HG03558 (cell line): ENCODE measurements around the gene CFAP61.
A peak's percentile ranks its signal among the peaks of the same experiment; 100 is the strongest.
"Not testable (repeated sequence)": the region's sequence is repeated elsewhere in the genome, so short reads cannot be mapped to it uniquely, and the experiment has no call there.

ENCODE experiments used
- ATAC-seq: cut with Tn5 transposase; IDR thresholded peaks from one replicate; pipeline ENCODE4 v1.9.1; 2021; ENCODE audit warnings: moderate number of reproducible peaks; ENCODE audit not compliant: unreplicated experiment; ENCODE audit errors: extremely low read depth

CFAP61 gene

DNA sequence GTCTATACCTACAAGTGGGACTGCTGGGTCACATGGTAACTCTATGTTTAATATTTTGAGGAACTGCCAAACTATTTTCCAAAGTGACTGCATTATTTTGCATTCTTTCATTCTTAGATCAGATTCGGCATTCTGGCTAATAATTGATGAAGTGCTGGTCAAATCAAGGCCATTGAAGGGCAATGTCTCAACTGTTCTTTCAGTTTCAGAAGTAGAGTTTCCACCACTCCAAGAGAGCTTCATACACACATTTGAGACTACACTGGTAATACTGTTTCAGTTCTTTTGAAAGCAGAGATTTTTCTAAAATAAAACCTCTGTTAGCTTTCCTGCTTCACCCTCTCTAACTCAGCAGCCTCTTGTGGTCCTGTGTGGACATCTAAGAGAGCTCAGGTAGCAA, 154.5 kb downstream of the CFAP61 start:
- ATAC-seq, result peak; percentile 75

DNA sequence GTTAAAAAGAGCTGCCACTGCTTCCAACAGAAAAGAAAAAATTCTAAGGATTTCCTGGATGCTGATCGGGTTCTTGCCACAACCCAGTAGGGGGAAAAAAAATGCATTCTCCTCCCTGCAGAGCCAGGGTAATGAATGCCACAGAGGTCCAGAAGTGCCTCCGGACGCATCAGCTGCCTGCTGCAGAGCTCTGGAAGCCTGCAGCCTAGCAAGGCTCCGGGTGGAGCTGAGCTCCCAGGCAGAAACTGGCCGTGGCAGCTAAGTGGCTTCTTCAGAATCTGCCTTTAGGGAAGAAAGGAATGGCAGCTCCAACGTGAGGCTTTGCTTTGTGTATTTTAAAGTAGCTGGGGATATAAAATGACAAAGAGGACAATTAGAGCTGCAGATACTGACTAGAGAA, 155.0 kb downstream of the CFAP61 start:
- ATAC-seq, result no peak

- peak; percentile 36 for ATAC-seq
Measured at GRCh38 chr20:20207872-20208271, 155.5 kb downstream of the CFAP61 start.

DNA sequence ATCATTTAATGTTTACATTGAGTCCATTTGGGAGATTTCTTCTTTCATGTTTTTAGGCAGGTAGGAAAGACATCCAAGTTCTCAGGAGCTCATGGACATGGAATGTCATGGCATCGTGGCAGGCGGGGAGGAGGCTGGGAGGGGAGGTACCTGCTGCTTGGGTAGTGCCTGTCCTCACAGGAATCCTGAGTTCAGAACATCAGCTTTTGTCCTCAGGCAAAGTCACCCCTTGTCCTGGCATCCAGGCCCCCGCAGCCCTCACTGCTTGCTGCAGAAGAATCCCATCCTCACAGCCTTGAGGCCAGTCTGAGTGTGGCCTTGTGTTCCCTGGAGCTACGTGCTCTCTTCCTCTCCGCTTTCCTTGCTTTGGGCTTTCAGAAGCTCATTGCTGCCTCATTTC, 157.4 kb downstream of the CFAP61 start:
- no peak for ATAC-seq

DNA sequence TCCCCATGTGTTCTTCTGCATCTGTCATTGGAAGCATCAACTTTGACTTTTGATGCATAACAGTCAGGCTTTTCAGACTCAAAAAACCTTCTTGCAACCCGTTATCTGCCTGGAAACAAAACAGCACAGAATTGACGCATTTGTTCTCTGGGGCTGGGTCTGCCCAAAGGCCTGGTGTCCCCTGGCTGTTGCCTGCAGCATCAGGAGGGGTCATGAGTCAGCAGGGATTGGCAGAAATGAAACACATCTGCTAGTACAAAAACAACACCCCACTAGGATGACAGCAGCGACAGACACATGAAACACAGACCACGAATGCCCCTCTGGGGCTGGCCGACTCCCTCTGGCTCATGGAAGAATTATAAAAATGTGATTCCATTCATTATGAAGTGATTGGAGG, 158.0 kb downstream of the CFAP61 start:
- no peak for ATAC-seq

DNA sequence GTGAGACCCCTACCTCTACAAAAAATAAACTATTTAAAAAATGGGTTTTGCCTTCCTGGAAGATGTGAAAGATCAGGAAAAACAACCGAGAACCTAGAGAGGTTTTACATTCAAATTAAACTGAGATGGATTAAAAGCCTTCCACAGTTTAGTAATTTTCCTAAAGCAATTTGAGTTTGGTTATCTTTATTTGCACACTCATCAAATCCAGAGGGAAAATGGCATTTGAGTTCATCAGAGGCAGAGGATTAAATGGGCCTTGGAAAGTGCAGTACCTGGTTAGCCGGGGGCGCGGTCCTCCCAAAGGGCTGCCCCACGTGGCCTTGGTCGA, 158.6 kb downstream of the CFAP61 start:
- ATAC-seq, result no peak

GRCh38 chr20:20211274-20211987, 159.1 kb downstream of the CFAP61 start:
- no peak for ATAC-seq

DNA sequence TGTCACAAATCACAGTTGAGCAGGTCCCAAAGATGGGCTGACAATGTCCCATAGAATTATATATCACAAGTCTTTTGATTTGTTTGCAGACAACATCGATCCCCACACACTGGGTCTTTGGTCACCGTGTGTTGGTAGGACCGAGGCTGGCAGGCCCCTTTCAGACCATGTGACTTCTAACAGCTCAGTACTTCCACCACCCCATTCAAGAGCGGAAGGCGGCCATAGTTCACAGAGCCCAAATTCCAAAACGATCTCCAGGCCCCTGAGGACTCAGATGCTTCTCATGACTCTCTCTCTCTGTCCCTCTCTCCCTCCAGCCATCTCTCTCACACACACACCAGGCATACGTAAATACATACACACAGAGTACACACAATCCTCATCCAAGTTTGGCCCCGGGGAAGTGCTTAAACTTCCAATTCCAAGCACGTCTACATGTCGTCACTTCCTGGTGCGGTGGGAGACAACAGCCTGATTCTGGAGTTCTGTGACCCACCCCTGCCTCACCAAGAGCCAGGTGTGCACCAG, 159.7 kb downstream of the CFAP61 start:
- no peak for ATAC-seq

- no peak for ATAC-seq
Measured at GRCh38 chr20:20212675-20213096, 160.4 kb downstream of the CFAP61 start.

GRCh38 chr20:20213526-20214121, 161.3 kb downstream of the CFAP61 start:
- no peak for ATAC-seq

DNA sequence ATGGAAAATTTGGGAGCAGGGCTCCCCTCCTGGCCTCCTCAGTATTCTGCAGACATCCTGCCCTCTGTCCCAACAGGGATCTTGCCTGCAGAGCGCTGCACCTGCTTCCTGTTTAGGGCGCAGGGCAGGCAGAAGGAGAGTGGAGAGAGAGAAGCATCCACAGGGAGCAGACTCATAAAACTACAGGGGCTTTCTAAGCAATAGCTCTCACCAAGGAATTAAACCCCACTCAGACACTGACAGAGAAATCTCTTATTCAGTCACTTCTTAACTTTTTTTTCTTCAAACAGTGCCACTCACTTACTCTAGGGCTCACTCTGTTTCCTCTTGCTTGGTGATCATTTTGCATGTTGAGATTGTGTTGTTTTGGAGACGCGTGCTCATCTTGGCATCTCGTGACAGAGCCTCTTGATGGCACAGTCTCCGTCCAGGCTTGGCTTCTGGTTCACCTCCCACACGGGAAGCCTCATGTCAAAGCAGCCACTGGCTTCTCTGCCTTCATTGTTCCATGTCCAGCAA, 162.5 kb downstream of the CFAP61 start:
- ATAC-seq, result no peak

DNA sequence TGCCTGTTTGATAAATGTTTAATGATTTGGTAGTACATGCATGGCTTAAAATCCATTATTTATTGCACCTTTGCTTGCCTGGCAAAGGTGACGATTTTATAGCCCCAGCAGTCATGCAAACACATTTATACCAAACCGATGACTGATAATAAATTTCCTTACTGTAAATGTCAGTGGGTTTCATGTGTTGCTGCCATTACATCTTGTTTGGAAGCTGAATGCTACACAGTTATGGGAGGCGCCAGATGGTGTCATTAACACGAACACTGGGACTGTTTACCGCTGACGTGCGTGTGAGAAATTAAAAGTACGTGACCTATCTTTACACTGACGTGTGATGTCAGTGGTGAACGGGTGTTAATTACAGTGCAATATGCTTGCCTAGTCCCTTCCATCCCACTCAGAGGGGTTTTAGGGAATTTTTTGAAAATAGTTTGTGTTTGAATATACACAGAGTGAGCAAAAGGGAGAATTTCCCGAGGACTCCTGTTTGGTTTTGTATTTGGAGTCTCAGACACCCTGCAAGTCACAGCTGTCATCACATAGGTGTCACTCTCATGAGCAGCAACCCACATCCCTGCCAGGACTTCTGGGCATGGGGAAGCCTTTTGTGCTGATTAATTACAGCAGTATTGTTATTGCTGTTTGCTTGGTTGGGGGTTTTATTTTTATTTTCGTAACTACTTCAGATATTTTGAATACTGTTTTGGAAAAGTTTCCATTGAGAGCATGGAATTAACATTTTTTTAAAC, 163.8 kb downstream of the CFAP61 start:
- no peak for ATAC-seq

- no peak for ATAC-seq
Measured at GRCh38 chr20:20216941-20217340, 164.6 kb downstream of the CFAP61 start.

- no peak for ATAC-seq
Measured at GRCh38 chr20:20217621-20218020, 165.3 kb downstream of the CFAP61 start.

DNA sequence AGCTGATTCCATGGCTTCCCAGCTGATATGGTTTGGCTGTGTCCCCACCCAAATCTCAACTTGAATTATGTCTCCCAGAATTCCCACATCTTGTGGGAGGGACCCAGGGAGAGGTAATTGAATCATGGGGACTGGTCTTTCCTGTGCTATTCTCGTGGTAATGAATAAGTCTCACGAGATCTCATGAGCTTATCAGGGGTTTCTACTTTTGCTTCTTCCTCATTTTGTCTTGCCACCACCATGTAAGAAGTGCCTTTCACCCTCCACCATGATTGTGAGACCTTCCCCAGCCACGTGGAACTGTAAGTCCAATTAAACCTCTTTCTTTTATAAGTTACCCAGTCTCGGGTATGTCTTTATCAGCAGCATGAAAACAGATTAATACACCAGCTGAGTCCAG, 165.8 kb downstream of the CFAP61 start:
- not testable (repeated sequence) for ATAC-seq

DNA sequence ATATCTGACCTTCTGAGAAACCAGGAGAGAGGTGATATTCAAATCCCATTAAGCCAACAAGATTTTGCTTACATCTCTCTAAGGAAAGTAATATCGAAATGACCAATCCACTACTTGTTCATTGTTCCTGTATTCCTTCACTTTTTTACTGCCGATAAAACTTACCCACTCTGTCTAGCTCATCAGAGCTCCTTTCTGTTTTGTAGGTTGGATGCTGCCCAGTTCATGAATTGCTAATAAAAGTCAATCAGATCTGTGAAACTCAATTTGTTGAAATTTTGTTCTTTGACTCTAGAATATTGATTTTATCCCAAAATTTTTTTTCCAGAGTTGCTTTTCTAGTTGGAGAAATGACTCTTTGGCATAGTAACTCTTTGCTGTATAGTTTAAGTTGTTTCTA, 166.7 kb downstream of the CFAP61 start:
- ATAC-seq, result no peak

DNA sequence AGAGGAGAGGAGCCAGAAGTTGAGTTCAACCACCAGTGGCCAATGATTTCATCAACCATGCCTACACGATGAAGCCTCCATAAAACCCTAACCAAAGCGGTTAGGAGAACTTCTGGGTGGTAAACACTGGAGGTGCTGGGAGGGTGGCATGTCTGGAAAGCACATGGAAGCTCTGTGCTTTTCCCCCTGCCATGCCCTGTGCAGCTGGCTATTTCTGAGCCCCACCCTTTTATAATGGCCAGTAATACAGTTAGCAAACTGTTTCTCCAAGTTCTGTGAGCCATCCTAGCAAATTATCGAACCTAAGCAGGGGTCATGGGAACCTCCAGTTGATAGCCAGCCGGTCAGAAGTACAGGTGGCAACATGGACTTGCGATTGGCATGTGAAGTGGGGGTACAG, 167.8 kb downstream of the CFAP61 start:
- no peak for ATAC-seq

DNA sequence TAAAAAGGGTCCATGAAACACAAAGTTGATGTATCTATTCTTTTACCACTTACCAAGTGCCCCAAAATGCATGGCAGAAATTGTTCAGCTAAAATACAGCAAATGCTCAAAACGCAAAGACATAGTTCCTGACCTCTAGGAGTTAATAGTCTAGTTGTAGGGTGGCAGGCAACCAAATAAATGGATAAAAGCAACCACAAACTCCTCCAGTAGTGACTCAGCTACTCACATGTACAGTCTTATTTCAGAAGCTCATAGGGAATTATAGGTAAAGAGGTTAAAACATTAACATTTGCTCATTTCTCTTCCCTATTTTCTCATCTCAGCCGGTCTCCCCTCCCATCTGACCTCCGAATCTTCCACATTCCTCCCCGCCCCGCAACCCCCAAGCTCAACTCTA, 171.6 kb downstream of the CFAP61 start:
- no peak for ATAC-seq

DNA sequence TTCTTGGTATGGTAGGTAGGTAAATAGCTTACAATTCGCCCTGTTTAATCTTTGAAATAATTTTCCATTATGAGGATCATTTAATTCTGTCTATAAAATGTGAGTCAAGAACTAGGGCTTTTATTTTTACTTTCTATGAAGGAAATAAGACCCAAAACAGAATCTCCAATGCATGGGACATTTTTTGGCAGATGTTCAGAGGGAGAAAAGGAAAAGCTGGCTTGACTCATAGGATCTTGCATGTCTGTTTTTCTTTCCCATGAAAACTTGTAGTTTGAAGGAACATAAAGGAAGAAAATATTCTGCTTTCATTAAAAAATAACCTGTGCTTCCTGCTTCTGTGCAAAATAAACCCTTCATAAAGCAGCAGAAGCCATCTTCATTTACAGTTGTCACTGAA, 172.5 kb downstream of the CFAP61 start:
- ATAC-seq, result no peak

DNA sequence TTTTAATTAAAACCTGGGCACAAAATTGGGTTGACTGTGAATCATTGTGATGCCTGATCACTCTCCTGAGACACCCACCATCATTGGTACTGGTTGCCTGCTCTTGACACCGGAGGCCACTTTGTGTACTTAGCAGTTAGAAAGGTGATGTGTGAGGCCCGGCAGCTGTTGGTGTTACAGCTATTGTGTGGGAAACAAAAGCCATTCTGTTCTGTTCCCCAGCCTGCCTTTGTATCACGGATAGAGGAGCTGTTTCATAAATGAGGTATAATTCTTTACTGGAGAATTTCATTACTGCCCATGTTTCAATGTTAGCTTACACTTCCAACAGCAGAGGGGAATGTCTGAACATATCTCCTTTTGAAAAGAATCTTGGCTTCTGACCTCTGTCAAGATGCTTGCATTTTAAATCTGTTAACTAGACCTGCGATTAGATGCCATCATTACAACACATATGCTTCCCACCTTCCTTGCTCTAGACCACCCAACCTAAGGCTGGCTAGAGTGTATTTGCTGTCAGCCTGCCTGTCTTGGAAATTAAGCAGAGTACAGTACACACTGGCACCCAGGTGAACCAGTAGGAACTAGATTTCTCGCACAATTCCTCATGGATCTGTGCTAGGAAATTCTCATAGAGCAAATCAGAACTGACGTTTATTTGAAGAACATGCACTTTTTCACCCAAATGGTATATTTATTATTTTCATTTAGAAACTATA, 173.2 kb downstream of the CFAP61 start:
- ATAC-seq, result no peak

- no peak for ATAC-seq
Measured at GRCh38 chr20:20226554-20226953, 174.2 kb downstream of the CFAP61 start.
